SJSA1 (cell line): ENCODE measurements around the gene CTNNA3. TPM values are rescaled to one million over a fixed set of nuclear protein-coding genes. Genes with fewer than 3 reads are reported as not detected.

Experiments
- DNase-seq, 2 experiments: peaks; one replicate each; pipeline ENCODE4 v3.0.0-alpha.2; 2015 to 2020; ENCODE audit warnings: low spot score in 2 of 2, low read depth in 1 of 2
- H3K27ac ChIP-seq: fragments of 250-450 bp; sonication (Bioruptor Pico); 2 replicates; pipeline ENCODE4 v1.5.1; 2020; ENCODE audit warnings: mild to moderate bottlenecking, moderate library complexity
- H3K27me3 ChIP-seq: fragments of 250-450 bp; sonication (Bioruptor Pico); replicated peaks from 2 replicates; pipeline ENCODE4 v1.5.1; 2020; ENCODE audit warnings: mild to moderate bottlenecking, moderate library complexity
- H3K36me3 ChIP-seq: fragments of 250-450 bp; sonication (Bioruptor Pico); 2 replicates; pipeline ENCODE4 v1.5.1; 2020; ENCODE audit warnings: mild to moderate bottlenecking
- H3K4me1 ChIP-seq: fragments of 250-450 bp; sonication (Bioruptor Pico); replicated peaks from 2 replicates; pipeline ENCODE4 v1.6.1; 2021; ENCODE audit warnings: mild to moderate bottlenecking
- H3K4me3 ChIP-seq: fragments of 250-450 bp; sonication (Bioruptor Pico); 2 replicates; pipeline ENCODE4 v1.5.1; 2020; ENCODE audit warnings: mild to moderate bottlenecking
- H3K9me3 ChIP-seq: fragments of 250-450 bp; sonication (Bioruptor Pico); replicated peaks from 2 replicates; pipeline ENCODE4 v1.5.1; 2020; ENCODE audit warnings: mild to moderate bottlenecking
- total RNA-seq: library from RNA; depleted of rRNA; stranded (reverse); fragments of >200 nt; shearing (Covaris generic); gene quantifications from 2 replicates; pipeline ENCODE4 v1.2.3, GENCODE V29; 2014

CTNNA3 gene
- total RNA-seq, 1 experiment from 2014 or later = 0.18 TPM

- Histone ChIP-seq H3K27me3 (no peaks in the 10 kb centered on the region), H3K27ac (no peak overlapping the region), H3K36me3 (no peaks in the 10 kb centered on the region), H3K4me1 (no peaks in the 10 kb centered on the region), H3K4me3 (no peak overlapping the region), H3K9me3 (no peaks in the 10 kb centered on the region; the same call in 1 of the 2 replicates)
- no peak for DNase-seq
These were observed 1046.4 kb downstream of the CTNNA3 start for GRCh38 chr10:66649626-66650025.

- Histone ChIP-seq H3K27ac (no peak overlapping the region), H3K4me1 (no peaks in the 10 kb centered on the region), H3K36me3 (no peaks in the 10 kb centered on the region), H3K27me3 (no peaks in the 10 kb centered on the region), H3K4me3 (no peak overlapping the region), H3K9me3 (no peaks in the 10 kb centered on the region)
- DNase-seq = no peak
These were observed 1053.8 kb downstream of the CTNNA3 start for GRCh38 chr10:66642217-66642616.

GRCh38 chr10:66639371-66639770 lies 1056.6 kb downstream of the CTNNA3 start:
- DNase-seq = no peak
- no peak overlapping the region for H3K4me3 ChIP-seq

GRCh38 chr10:66637273-66638036 lies 1058.5 kb downstream of the CTNNA3 start:
- Histone ChIP-seq H3K4me3 (no peak overlapping the region), H3K36me3 (no peaks in the 10 kb centered on the region), H3K27me3 (no peaks in the 10 kb centered on the region), H3K9me3 (no peaks in the 10 kb centered on the region), H3K27ac (no peak overlapping the region), H3K4me1 (no peaks in the 10 kb centered on the region)
- DNase-seq = no peak

More at GRCh38 chr10:66639371-66639770, 1056.6 kb downstream of the CTNNA3 start:
- no peaks in the 10 kb centered on the region for H3K27me3 ChIP-seq
- no peaks in the 10 kb centered on the region for H3K4me1 ChIP-seq
- H3K36me3 ChIP-seq = no peaks in the 10 kb centered on the region
- no peaks in the 10 kb centered on the region for H3K9me3 ChIP-seq
- no peak overlapping the region for H3K27ac ChIP-seq

- Histone ChIP-seq H3K27me3 (no peaks in the 10 kb centered on the region), H3K4me1 (no peaks in the 10 kb centered on the region), H3K27ac (no peak overlapping the region), H3K36me3 (no peaks in the 10 kb centered on the region), H3K4me3 (no peak overlapping the region), H3K9me3 (no peaks in the 10 kb centered on the region)
- no peak for DNase-seq
These were observed 1066.0 kb downstream of the CTNNA3 start for GRCh38 chr10:66629996-66630395.

GRCh38 chr10:66627156-66627555 lies 1068.8 kb downstream of the CTNNA3 start:
- DNase-seq = no peak
- no peak overlapping the region for H3K4me3 ChIP-seq
- no peaks in the 10 kb centered on the region for H3K4me1 ChIP-seq
- H3K36me3 ChIP-seq = no peaks in the 10 kb centered on the region
- H3K27me3 ChIP-seq = no peaks in the 10 kb centered on the region
- H3K9me3 ChIP-seq = 0 out of 2 replicates have a peak, but pooled peaks cover 3% of the 10 kb centered on the region
- no peak overlapping the region for H3K27ac ChIP-seq

- Histone ChIP-seq H3K4me1 (no peaks in the 10 kb centered on the region), H3K36me3 (no peaks in the 10 kb centered on the region), H3K4me3 (no peak overlapping the region), H3K27me3 (no peaks in the 10 kb centered on the region), H3K9me3 (0 out of 2 replicates have a peak, but pooled peaks cover 3% of the 10 kb centered on the region), H3K27ac (no peak overlapping the region)
- DNase-seq = no peak
These were observed 1070.0 kb downstream of the CTNNA3 start for GRCh38 chr10:66625709-66626590.

- DNase-seq = no peak
- no peaks in the 10 kb centered on the region for H3K4me1 ChIP-seq
- H3K4me3 ChIP-seq = no peak overlapping the region
- no peak overlapping the region for H3K27ac ChIP-seq
- no peaks in the 10 kb centered on the region for H3K27me3 ChIP-seq
- no peaks in the 10 kb centered on the region for H3K36me3 ChIP-seq
- 0 out of 2 replicates have a peak, but pooled peaks cover 3% of the 10 kb centered on the region for H3K9me3 ChIP-seq
These were observed 1073.9 kb downstream of the CTNNA3 start for GRCh38 chr10:66622050-66622449.

- DNase-seq = no peak
- H3K4me3 ChIP-seq = no peak overlapping the region
- H3K9me3 ChIP-seq = peaks cover 7% of the 10 kb centered on the region; the same call in 1 of the 2 replicates
- no peaks in the 10 kb centered on the region for H3K4me1 ChIP-seq
- H3K27me3 ChIP-seq = no peaks in the 10 kb centered on the region
- H3K36me3 ChIP-seq = no peaks in the 10 kb centered on the region
- no peak overlapping the region for H3K27ac ChIP-seq
These were observed 1091.8 kb downstream of the CTNNA3 start for GRCh38 chr10:66604195-66604594.

- no peak overlapping the region for H3K4me3 ChIP-seq
- H3K36me3 ChIP-seq = no peaks in the 10 kb centered on the region
- no peaks in the 10 kb centered on the region for H3K4me1 ChIP-seq
- no peak for DNase-seq
- no peak overlapping the region for H3K27ac ChIP-seq
- H3K27me3 ChIP-seq = no peaks in the 10 kb centered on the region
- H3K9me3 ChIP-seq = peaks cover 5% of the 10 kb centered on the region; the same call in 1 of the 2 replicates
These were observed 1104.1 kb downstream of the CTNNA3 start for GRCh38 chr10:66591865-66592264.

- no peaks in the 10 kb centered on the region for H3K36me3 ChIP-seq
- H3K4me1 ChIP-seq = no peaks in the 10 kb centered on the region
- DNase-seq = no peak
- H3K27ac ChIP-seq = no peak overlapping the region
- H3K9me3 ChIP-seq = 0 out of 2 replicates have a peak, but pooled peaks cover 2% of the 10 kb centered on the region
- no peak overlapping the region for H3K4me3 ChIP-seq
- no peaks in the 10 kb centered on the region for H3K27me3 ChIP-seq
These were observed 1108.3 kb downstream of the CTNNA3 start for GRCh38 chr10:66587680-66588050.

GRCh38 chr10:66586897-66587679 lies 1108.9 kb downstream of the CTNNA3 start:
- Histone ChIP-seq H3K4me3 (no peak overlapping the region), H3K36me3 (no peaks in the 10 kb centered on the region), H3K27ac (no peak overlapping the region), H3K4me1 (no peaks in the 10 kb centered on the region), H3K9me3 (0 out of 2 replicates have a peak, but pooled peaks cover 2% of the 10 kb centered on the region), H3K27me3 (no peaks in the 10 kb centered on the region)
- no peak for DNase-seq

- H3K4me3 ChIP-seq = no peak overlapping the region
- H3K27ac ChIP-seq = no peak overlapping the region
- no peaks in the 10 kb centered on the region for H3K27me3 ChIP-seq
- H3K9me3 ChIP-seq = 0 out of 2 replicates have a peak, but pooled peaks cover 2% of the 10 kb centered on the region
- H3K36me3 ChIP-seq = no peaks in the 10 kb centered on the region
- no peak for DNase-seq
- H3K4me1 ChIP-seq = no peaks in the 10 kb centered on the region
These were observed 1109.9 kb downstream of the CTNNA3 start for GRCh38 chr10:66586073-66586472.
